Left lung (tissue), 10 donors: Measurements from ENCODE around the gene CDC34. TPM values are rescaled to one million over a fixed set of nuclear protein-coding genes. Genes with fewer than 3 reads are reported as not detected.

Experiments
- ATAC-seq: fragments of 200-7000 bp; cut with Tn5 transposase; one replicate; pipeline ENCODE4 v1.9.1; 2020; ENCODE audit warnings: moderate library complexity
- DNase-seq, 4 donors: peaks; one replicate each; pipeline ENCODE4 v3.0.0-alpha.2; 2013 to 2020
- H3K27ac ChIP-seq, 2 donors: fragments of 200-600 bp; sonication (generic) in 1 of 2; one replicate each; pipeline versions ENCODE4 v1.5.0 to v1.8.0; 2020 to 2021
- H3K27me3 ChIP-seq, 2 donors: fragments of 200-600 bp; sonication (generic) in 1 of 2; one replicate each; pipeline versions ENCODE4 v1.5.0 to v1.8.0; 2020 to 2021
- H3K36me3 ChIP-seq, 2 donors: fragments of 200-600 bp; sonication (generic) in 1 of 2; one replicate each; pipeline versions ENCODE4 v1.5.0 to v1.8.0; 2020 to 2021
- H3K4me1 ChIP-seq, 2 donors: fragments of 200-600 bp; one replicate each; pipeline ENCODE4 v1.8.0; 2021
- H3K4me3 ChIP-seq, 2 donors: fragments of 200-600 bp; sonication (generic) in 1 of 2; one replicate each; pipeline versions ENCODE4 v1.5.0 to v1.8.0; 2020 to 2021; ENCODE audit warnings: mild to moderate bottlenecking in 1 of 2
- H3K9me3 ChIP-seq, 2 donors: fragments of 200-600 bp; sonication (generic) in 1 of 2; one replicate each; pipeline versions ENCODE4 v1.5.0 to v1.8.0; 2020 to 2021
- CTCF ChIP-seq, 2 donors: fragments of 200-600 bp; sonication (generic) in 1 of 2; IDR thresholded peaks; one replicate each; pipeline versions ENCODE4 v1.5.0 to v1.8.0; 2021; ENCODE audit warnings: antibody characterized with exemption in 2 of 2
- intact Hi-C, 2 donors: fragments of 100-400 bp; cut with DNase I; formaldehyde crosslinking; loops; one replicate each; pipeline versions ENCODE4 v1.11.2 to v1.14.2; 2022
- polyA plus RNA-seq, 6 donors: library from polyadenylated mRNA; unstranded; fragments of 120-200 nt; gene quantifications; one replicate each; pipeline ENCODE4 v1.2.1, GENCODE V29; 2013; ENCODE audit not compliant: insufficient read length in 6 of 6
- total RNA-seq, 2 donors: library from RNA; stranded (reverse); fragmentation: NEBNext Ultra II Directional; extraction: Animal tissue kit (Norgen Biotek cat#: 25700); gene quantifications; one replicate each; pipeline ENCODE4 v1.2.1, GENCODE V29; 2021
- donor health status: DM: no; HTN: yes; CAD: no.
- donor health status: DM: no; HTN: no; CAD: no.

Gene CDC34
- total and polyA plus RNA-seq, 8 donors, result 42.7 to 62.3 (median 55.0) TPM

DNA sequence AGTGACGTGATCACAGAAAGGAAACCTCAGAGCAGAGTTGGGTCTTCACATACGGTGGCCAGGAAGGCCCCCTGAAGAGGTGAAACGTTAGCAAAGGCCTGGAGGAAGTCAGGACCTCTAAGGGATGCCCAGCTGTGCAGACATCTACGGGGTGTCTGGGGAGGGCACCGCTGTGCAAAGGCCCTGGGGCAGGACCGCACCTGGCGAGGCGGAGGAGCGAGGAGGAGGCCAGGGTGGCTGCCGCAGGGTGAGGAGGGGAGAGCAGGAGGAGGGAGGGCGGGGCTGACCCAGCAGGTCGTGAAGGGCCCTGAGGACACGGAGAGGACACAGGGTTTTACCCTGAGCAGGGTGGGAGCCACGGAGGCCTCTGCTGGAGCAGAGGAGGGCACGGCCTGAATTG lies 47.1 kb upstream of the CDC34 start:
- DNase-seq (peak in 1 of 4 donors; percentile 73), ATAC-seq (no peak)
- TF ChIP-seq CTCF (IDR thresholded peaks at IDR 0.05), result no peak
- H3K4me3 ChIP-seq, result no peak overlapping the region
- H3K4me1 ChIP-seq, result peaks cover 2 to 6% of the 10 kb centered on the region in 2 donors
- intact Hi-C loops, result no loop called here
- no peaks in the 10 kb centered on the region for H3K36me3 ChIP-seq
- H3K27me3 ChIP-seq, result peaks cover 0 to 40% of the 10 kb centered on the region in 2 donors
- H3K9me3 ChIP-seq, result no peaks in the 10 kb centered on the region
- no peak overlapping the region for H3K27ac ChIP-seq

GRCh38 chr19:485077-485476 lies 46.5 kb upstream of the CDC34 start:
- H3K27me3 ChIP-seq, result peaks cover 0 to 40% of the 10 kb centered on the region in 2 donors
- no peak for TF ChIP-seq CTCF (IDR thresholded peaks at IDR 0.05)
- intact Hi-C loops, result no loop called here
- H3K36me3 ChIP-seq, result no peaks in the 10 kb centered on the region
- no peaks in the 10 kb centered on the region for H3K9me3 ChIP-seq
- H3K27ac ChIP-seq, result no peak overlapping the region
- H3K4me3 ChIP-seq, result no peak overlapping the region
- DNase-seq, result peak in 1 of 4 donors; percentile 54
- H3K4me1 ChIP-seq, result peaks cover 0 to 12% of the 10 kb centered on the region in 2 donors
- no peak for ATAC-seq

DNA sequence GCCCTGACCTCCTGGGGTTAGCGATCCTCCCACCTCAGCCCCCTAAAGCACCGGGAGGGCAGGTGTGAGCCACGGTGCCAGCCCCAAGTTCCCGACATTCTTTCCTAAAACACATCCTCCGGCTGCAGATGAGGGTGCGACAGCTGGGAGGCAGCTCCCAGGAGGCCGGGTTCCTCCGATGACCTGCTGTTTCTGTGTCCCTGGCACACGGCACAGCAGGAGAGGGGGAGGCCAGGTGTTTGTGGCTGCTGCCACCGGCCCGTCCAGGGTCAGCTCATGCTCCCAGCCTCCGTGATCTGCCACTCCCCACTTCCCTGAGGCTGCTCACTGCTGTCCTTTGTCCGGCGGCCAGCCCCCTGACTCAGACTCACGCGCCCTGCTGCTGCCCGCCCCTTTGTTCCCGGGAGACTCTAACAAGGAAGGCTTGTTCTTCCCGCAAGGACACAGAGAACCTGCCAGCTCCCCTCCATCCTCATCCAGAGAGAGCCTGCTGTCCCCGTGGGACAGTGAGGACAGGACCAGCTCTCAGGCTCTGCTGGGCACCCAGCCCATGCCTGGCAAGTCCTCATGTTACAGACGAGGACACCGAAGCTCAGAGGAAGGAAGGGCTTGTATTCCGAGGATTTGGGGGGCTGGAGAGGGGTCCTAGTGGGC lies 45.9 kb upstream of the CDC34 start:
- Histone ChIP-seq H3K36me3 (no peaks in the 10 kb centered on the region), H3K4me1 (peaks cover 0 to 14% of the 10 kb centered on the region in 2 donors), H3K27me3 (peaks cover 0 to 40% of the 10 kb centered on the region in 2 donors), H3K27ac (no peak overlapping the region), H3K9me3 (no peaks in the 10 kb centered on the region), H3K4me3 (no peak overlapping the region)
- intact Hi-C loops, result no loop called here
- peak in 1 of 4 donors; percentile 56 for DNase-seq
- no peak for ATAC-seq
- TF ChIP-seq CTCF (IDR thresholded peaks at IDR 0.05), result no peak

- ATAC-seq (peak; percentile 98), DNase-seq (peak; percentile 91 to 99 (median 96))
- H3K4me1 ChIP-seq, result peaks cover 0 to 14% of the 10 kb centered on the region in 2 donors
- H3K27ac ChIP-seq, result peak overlapping the region; percentile 91 to 94
- intact Hi-C loops, result no loop called here
- TF ChIP-seq CTCF (IDR thresholded peaks at IDR 0.05), result no peak
- H3K27me3 ChIP-seq, result peaks cover 0 to 34% of the 10 kb centered on the region in 2 donors
- H3K9me3 ChIP-seq, result no peaks in the 10 kb centered on the region
- H3K4me3 ChIP-seq, result peak overlapping the region; percentile 87
- no peaks in the 10 kb centered on the region for H3K36me3 ChIP-seq
Observed at GRCh38 chr19:488505-489417, 42.8 kb upstream of the CDC34 start.
